GM21723 (cell line): Measurements from ENCODE around the gene NOTCH1.

Experiments used
- ATAC-seq: cut with Tn5 transposase; IDR thresholded peaks from one replicate; pipeline ENCODE4 v1.9.1; 2021; ENCODE audit warnings: mild to moderate bottlenecking, moderate library complexity; ENCODE audit not compliant: unreplicated experiment

NOTCH1 gene

GRCh38 chr9:136504512-136505348 is 41.1 kb downstream of the NOTCH1 start:
- no peak for ATAC-seq

GRCh38 chr9:136502940-136503550 is 42.8 kb downstream of the NOTCH1 start:
- no peak for ATAC-seq

- no peak for ATAC-seq
Observed at GRCh38 chr9:136502196-136502595, 43.7 kb downstream of the NOTCH1 start.

GRCh38 chr9:136501686-136502085 is 44.2 kb downstream of the NOTCH1 start:
- no peak for ATAC-seq

GRCh38 chr9:136499935-136500910 is 45.6 kb downstream of the NOTCH1 start:
- ATAC-seq: no peak

GRCh38 chr9:136499071-136499934 is 46.5 kb downstream of the NOTCH1 start:
- ATAC-seq: no peak

- no peak for ATAC-seq
Observed at GRCh38 chr9:136497916-136498695, 47.7 kb downstream of the NOTCH1 start.

GRCh38 chr9:136496801-136497620 is 48.8 kb downstream of the NOTCH1 start:
- ATAC-seq: no peak

GRCh38 chr9:136496181-136496580 is 49.7 kb downstream of the NOTCH1 start:
- ATAC-seq: no peak

- no peak for ATAC-seq
Observed at GRCh38 chr9:136495238-136495800, 50.5 kb downstream of the NOTCH1 start.

- ATAC-seq: no peak
Observed at GRCh38 chr9:136494531-136495215, 51.2 kb downstream of the NOTCH1 start.

- no peak for ATAC-seq
Observed at GRCh38 chr9:136494012-136494411, 51.8 kb downstream of the NOTCH1 start.

- no peak for ATAC-seq
Observed at GRCh38 chr9:136493567-136493971, 52.3 kb downstream of the NOTCH1 start.

- ATAC-seq: no peak
Observed at GRCh38 chr9:136492978-136493522, 52.8 kb downstream of the NOTCH1 start.

GRCh38 chr9:136489731-136490130 is 56.1 kb downstream of the NOTCH1 start:
- ATAC-seq: no peak

- no peak for ATAC-seq
Observed at GRCh38 chr9:136488247-136489214, 57.3 kb downstream of the NOTCH1 start.
